Left cardiac atrium (tissue), 4 donors: ENCODE data around the gene UBXN11. TPM values are rescaled to one million over a fixed set of nuclear protein-coding genes. Genes with fewer than 3 reads are reported as not detected.
"Not testable (repeated sequence)": the region's sequence is repeated elsewhere in the genome, so short reads cannot be mapped to it uniquely, and the experiment has no call there.

Experiments
- ATAC-seq, 2 donors: fragments of 200-7000 bp; cut with Tn5 transposase; one replicate each; pipeline ENCODE4 v1.9.1; 2020; ENCODE audit warnings: mild to moderate bottlenecking in 2 of 2, moderate library complexity in 2 of 2
- DNase-seq: peaks from one replicate; pipeline ENCODE4 v3.0.0-alpha.2; 2020
- intact Hi-C, 2 donors: fragments of 100-400 bp; cut with DNase I; formaldehyde crosslinking; loops; one replicate each; pipeline versions ENCODE4 v1.14.1 to v1.15.1; 2022 to 2023
- total RNA-seq, 2 donors: library from RNA; stranded (reverse); fragmentation: NEBNext Ultra II Directional; extraction: Animal tissue kit (Norgen Biotek cat#: 25700); gene quantifications; one replicate each; pipeline ENCODE4 v1.2.1, GENCODE V29; 2021
- donor health status: DM: no; HTN: yes; CAD: no.
- donor health status: DM: no; HTN: yes; CAD: no; lungs with severe emphysema.
- donor health status: DM: yes; HTN: yes; CAD: no.
- donor health status: Dilated cardiomyopathy.

The UBXN11 gene
- total RNA-seq, 2 donors from 2014 or later: 14.5 to 15.7 TPM

GRCh38 chr1:26338670-26339069 is 32.2 kb upstream of the UBXN11 start:
- intact Hi-C loops: no loop called here
- no peak for ATAC-seq

GRCh38 chr1:26337625-26338024 is 31.2 kb upstream of the UBXN11 start:
- ATAC-seq (no peak), DNase-seq (no peak)
- intact Hi-C loops: no loop called here

More at GRCh38 chr1:26338670-26339069, 32.2 kb upstream of the UBXN11 start:
- no peak for DNase-seq

- DNase-seq: no peak
- ATAC-seq: no peak
- intact Hi-C loops: no loop called here
Observed at GRCh38 chr1:26337206-26337535, 30.7 kb upstream of the UBXN11 start.

GRCh38 chr1:26336477-26337205 is 30.2 kb upstream of the UBXN11 start:
- intact Hi-C loops: no loop called here
- ATAC-seq: peak; percentile 87 to 96
- DNase-seq: peak; percentile 76

- ATAC-seq: peak in 1 of 2 donors; percentile 12
- intact Hi-C loops: no loop called here
- no peak for DNase-seq
Observed at GRCh38 chr1:26335774-26336476, 29.5 kb upstream of the UBXN11 start.

- not testable (repeated sequence) for ATAC-seq
Observed at GRCh38 chr1:26333312-26333711, 26.9 kb upstream of the UBXN11 start.

GRCh38 chr1:26330276-26330675 is 23.8 kb upstream of the UBXN11 start:
- intact Hi-C loops: no loop called here
- DNase-seq: no peak
- no peak for ATAC-seq

More at GRCh38 chr1:26333312-26333711, 26.9 kb upstream of the UBXN11 start:
- intact Hi-C loops, DNase-seq: not testable (repeated sequence)

- intact Hi-C loops: loop anchor here (5.0 to 10.0 kb wide), 2 partner anchors 33 to 55 kb away; no protein-coding TSS in a partner anchor
- DNase-seq, ATAC-seq: not testable (repeated sequence)
Observed at GRCh38 chr1:26329380-26329779, 22.9 kb upstream of the UBXN11 start.

- intact Hi-C loops: loop anchor here (5.0 to 10.0 kb wide), 2 partner anchors 34 to 54 kb away; no protein-coding TSS in a partner anchor
- ATAC-seq (no peak), DNase-seq (no peak)
Observed at GRCh38 chr1:26328597-26328996, 22.2 kb upstream of the UBXN11 start.

- ATAC-seq (no peak), DNase-seq (no peak)
- intact Hi-C loops: loop anchor here (5.0 to 10.0 kb wide), 2 partner anchors 34 to 53 kb away; no protein-coding TSS in a partner anchor
Observed at GRCh38 chr1:26327956-26328362, 21.5 kb upstream of the UBXN11 start.

- intact Hi-C loops: loop anchor here in 1 of 2 donors (10.0 kb wide), 1 partner anchor 50 kb away; no protein-coding TSS in a partner anchor
- no peak for DNase-seq
- ATAC-seq: no peak
Observed at GRCh38 chr1:26324550-26324949, 18.1 kb upstream of the UBXN11 start.

GRCh38 chr1:26323382-26323781 is 16.9 kb upstream of the UBXN11 start:
- intact Hi-C loops: loop anchor here in 1 of 2 donors (10.0 kb wide), 1 partner anchor 49 kb away; no protein-coding TSS in a partner anchor
- ATAC-seq: no peak
- DNase-seq: no peak

- DNase-seq (no peak), ATAC-seq (no peak)
- intact Hi-C loops: loop anchor here in 1 of 2 donors (10.0 kb wide), 1 partner anchor 47 kb away; no protein-coding TSS in a partner anchor
Observed at GRCh38 chr1:26322042-26322331, 15.6 kb upstream of the UBXN11 start.

- intact Hi-C loops: loop anchor here (2.0 to 10.0 kb wide), 4 partner anchors 37 to 217 kb away; no protein-coding TSS in a partner anchor
- DNase-seq: peak; percentile 93
- ATAC-seq: peak; percentile 91 to 92
Observed at GRCh38 chr1:26321315-26322041, 15.0 kb upstream of the UBXN11 start.

GRCh38 chr1:26320896-26321295 is 14.5 kb upstream of the UBXN11 start:
- DNase-seq (no peak), ATAC-seq (peak in 1 of 2 donors; percentile 4)
- intact Hi-C loops: loop anchor here (2.0 to 10.0 kb wide), 4 partner anchors 36 to 216 kb away; no protein-coding TSS in a partner anchor

GRCh38 chr1:26318338-26319064 is 12.1 kb upstream of the UBXN11 start:
- intact Hi-C loops: no loop called here
- ATAC-seq (peak in 1 of 2 donors; percentile 22), DNase-seq (no peak)

- DNase-seq (no peak), ATAC-seq (peak in 1 of 2 donors; percentile 45)
- intact Hi-C loops: no loop called here
Observed at GRCh38 chr1:26317612-26318337, 11.3 kb upstream of the UBXN11 start, which contains the start of gene CD52. Gene CD52, plus strand, starts transcription at chr1:26317958. Its CDS starts 60 bp downstream, at chr1:26318018.

- DNase-seq (no peak), ATAC-seq (no peak)
- intact Hi-C loops: no loop called here
Observed at GRCh38 chr1:26317146-26317545, 10.7 kb upstream of the UBXN11 start.
